T47D (cell line): ENCODE measurements around the gene FAAP24.
"Not testable (repeated sequence)": the region's sequence is repeated elsewhere in the genome, so short reads cannot be mapped to it uniquely, and the experiment has no call there.

Experiments
- DNase-seq, 2 experiments: peaks; one replicate each; pipeline versions ENCODE4 v3.0.0 to v3.0.0-alpha.2; 2011 to 2012; ENCODE audit warnings: low read depth in 1 of 2, low spot score in 1 of 2
- JUND ChIP-seq: IDR thresholded peaks from 2 replicates; pipeline ENCODE4 v1.6.1; 2012; ENCODE audit warnings: low read depth
- in situ Hi-C: cut with HindIII; loops from 2 replicates; pipeline ENCODE4 v1.10.0; 2016; ENCODE audit warnings: low sequenced_read_pairs, low pct_unique_long_range_greater_than_20kb

Gene FAAP24

DNA sequence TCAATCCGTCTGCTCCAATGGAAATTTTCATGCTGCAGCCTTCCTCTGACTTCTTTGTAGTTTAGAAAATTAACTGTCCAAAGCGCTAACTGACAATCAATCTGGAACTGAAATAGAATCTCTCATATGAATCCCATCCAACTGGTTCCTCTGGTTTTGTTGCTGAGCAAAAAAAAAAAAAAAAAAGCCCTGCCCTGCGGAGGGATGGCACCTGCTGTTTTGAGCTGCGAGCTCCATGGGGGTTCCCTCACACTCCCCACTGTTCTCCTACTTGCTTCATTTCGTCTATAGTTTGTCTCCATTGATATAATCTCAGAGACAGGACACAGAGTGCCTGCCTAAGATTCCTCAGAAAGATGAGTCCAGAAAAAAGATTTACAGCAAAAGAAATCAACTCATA is 33.4 kb downstream of the FAAP24 start:
- peak in 1 of 2 experiments; percentile 75 for DNase-seq
- no peak for TF ChIP-seq JUND
- in situ Hi-C loops, result no loop called here

DNA sequence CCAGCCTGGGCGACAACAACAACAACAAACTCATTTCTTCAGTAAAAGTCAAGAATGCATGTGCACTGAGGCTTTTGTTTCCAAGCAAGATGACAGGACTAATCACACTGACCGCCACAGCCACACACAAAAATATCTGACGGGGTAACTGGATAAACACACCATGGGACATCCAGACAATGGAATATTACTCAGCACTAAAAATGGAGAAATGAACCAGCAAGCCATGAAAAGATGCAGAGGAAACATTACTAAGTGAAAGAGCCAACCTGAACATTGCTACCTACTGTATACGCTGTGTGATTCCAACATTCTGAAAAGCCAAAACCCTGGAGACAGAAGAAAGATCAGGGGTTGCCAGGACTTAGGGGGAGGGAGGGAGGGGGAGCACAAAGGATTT is 36.7 kb downstream of the FAAP24 start:
- DNase-seq, result no peak
- no peak for TF ChIP-seq JUND

DNA sequence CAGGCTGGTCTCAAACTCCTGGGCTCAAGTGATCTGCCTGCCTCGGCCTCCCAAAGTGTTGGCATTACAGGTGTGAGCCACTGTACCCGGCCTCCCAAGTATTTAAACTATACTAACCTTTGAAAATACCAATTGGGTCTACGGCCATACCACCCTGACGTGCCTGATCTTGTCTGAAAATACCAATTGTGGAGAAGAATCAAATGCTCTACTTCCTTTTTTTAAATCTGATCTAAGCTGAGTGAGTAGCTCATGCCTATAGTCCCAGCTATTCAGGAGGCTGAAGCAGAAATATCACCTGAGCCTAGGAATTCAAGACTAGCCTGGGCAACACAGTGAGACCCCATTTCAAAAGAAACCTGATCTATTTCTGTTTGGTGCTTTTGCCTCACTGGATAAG is 38.8 kb downstream of the FAAP24 start:
- in situ Hi-C loops, DNase-seq: not testable (repeated sequence)

More for the DNA sequence above, 36.7 kb downstream of the FAAP24 start:
- in situ Hi-C loops, result no loop called here

DNA sequence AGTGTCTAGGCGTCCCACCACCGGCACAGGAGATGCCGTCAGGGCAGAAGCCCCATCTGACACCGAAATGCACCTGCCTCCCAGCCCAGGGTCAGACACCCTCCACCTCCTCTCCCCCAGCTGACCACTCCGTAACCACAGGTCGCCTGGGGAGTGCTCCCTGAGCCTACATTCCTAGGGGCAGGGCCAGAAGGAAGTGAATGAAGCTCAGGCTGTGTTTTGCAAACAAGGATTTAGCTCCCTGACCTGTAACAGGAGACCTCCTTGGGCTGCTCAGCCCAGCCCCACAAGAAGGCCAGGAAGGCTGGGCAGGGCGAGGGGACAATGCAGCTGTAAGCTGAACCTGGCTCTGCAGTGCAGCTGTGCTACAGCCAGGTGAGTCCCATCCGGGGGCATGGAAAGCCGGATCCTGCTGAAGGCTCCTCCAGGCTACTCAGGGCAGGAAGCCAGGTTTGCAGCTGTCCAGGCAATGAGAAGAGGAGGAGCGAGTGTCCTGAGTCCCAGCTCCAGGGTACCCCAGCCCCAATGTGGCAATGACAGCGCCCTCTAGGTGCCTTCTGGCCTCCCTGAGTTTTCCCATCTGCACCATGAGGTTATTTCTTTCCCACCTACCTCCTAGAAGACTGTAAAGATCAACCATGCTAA is 50.6 kb downstream of the FAAP24 start:
- in situ Hi-C loops, result no loop called here
- peak in 1 of 2 experiments; percentile 69 for DNase-seq
- no peak for TF ChIP-seq JUND

DNA sequence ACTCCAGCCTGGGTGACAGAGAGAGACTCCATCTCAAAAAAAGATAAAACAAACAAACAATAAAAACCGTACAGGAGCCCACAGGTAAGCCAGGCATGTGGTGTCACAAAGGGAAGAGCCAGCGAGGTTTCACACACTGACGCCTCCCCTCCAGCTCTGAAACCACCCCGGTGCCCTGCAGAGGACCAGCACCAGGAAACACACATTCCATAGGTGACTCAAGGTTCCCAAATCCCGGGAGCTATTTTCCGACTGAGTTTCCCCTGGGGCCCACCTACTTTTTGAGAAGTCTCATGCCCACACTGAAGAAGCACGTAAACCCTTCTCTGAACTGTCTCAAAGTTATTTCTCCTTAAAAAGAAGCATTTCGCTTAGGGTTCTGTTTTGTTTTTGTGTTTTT is 52.4 kb downstream of the FAAP24 start:
- no peak for DNase-seq
- in situ Hi-C loops, result no loop called here
- no peak for TF ChIP-seq JUND

DNA sequence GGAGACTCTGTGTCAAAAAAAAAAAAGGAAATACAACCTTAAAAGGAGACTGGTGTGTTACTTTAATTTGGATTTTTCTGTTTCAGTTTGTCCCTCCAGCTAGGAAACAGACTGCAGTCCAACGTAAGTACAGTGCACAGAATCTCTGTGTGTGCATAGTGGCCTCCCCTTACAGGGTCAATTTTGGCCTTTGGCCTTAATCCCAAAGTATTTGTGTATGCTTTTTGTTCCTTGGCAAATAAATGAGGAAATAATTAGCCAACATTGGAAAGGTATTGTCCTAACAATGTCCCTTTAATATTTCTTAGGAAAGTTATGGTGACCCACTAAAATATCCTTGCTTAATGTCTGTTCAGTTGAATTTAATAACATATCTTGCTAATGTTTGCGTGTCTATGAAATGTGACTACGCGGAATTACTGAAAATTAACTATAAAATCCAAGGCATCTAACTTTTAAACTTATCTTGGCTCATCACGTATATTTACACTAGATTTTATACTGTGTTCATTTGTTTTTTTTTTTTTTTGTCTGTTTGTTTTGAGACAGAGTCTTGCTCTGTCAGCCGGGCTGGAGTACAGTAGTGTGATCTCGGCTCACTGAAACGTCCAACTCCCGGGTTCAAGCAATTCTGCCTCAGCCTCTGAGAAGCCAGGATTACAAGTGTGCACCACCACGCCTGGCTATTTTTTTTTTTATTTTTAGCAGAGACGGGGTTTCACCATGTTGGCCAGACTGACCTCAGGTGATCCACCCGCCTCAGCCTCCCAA is 53.6 kb downstream of the FAAP24 start:
- in situ Hi-C loops, DNase-seq: not testable (repeated sequence)

DNA sequence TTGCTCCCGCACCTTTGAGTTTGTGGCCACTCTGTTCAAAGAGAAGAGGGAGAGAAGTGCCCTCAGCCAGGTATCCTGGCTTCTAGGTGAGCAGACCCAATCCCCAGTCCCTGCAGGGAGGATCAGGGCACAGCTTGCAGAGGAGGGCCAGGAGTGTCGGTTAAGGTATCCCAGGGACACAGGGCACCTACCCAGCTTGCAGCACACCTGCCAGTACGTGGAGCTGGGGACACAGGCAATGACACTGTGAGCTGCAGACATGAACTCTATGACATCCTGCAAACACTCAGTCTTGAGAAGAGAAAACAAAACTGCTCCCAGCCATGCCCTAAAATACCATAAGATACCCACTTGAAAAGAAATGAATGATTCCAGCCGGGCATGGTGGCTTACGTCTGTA is 54.6 kb downstream of the FAAP24 start:
- DNase-seq, in situ Hi-C loops: not testable (repeated sequence)
